ENCODE measurements around the gene PSMD3. TPM values are rescaled to one million over a fixed set of nuclear protein-coding genes. Genes with fewer than 3 reads are reported as not detected.

The PSMD3 gene
- total RNA-seq, 4 donors from 2014 or later: 106 to 154 (median 129) TPM

- H3K4me3 ChIP-seq (ENCODE audit: low read depth, poor library complexity, severe bottlenecking): no peak overlapping the region
- 76 to 82% methylated on average over 8 of the region's 8 CpGs for WGBS, 2 donors
- TF ChIP-seq CTCF (IDR thresholded peaks at IDR 0.05): no peak
- no peak for TF ChIP-seq POLR2A (IDR thresholded peaks at IDR 0.05)
- intact Hi-C loops (cut with DNase I; ENCODE audit: low total_unique reads): no loop called here
- no peak for DNase-seq (ENCODE audit: low spot score in 2 of 2)
These were observed 54.0 kb downstream of the PSMD3 start for GRCh38 chr17:40034426-40035161.

- no peak for DNase-seq (ENCODE audit: low spot score in 2 of 2)
- H3K4me3 ChIP-seq (ENCODE audit: low read depth, poor library complexity, severe bottlenecking): no peak overlapping the region
- WGBS, 2 donors: 42 to 55% methylated on average over 12 of the region's 12 CpGs
- intact Hi-C loops (cut with DNase I; ENCODE audit: low total_unique reads): no loop called here
- TF ChIP-seq CTCF (IDR thresholded peaks at IDR 0.05) (no peak), POLR2A (IDR thresholded peaks at IDR 0.05) (no peak)
These were observed 54.6 kb downstream of the PSMD3 start for GRCh38 chr17:40035162-40035559.

GRCh38 chr17:40038882-40039513 is 58.4 kb downstream of the PSMD3 start:
- 31 to 35% methylated on average over 11 of the region's 11 CpGs for WGBS, 2 donors
- DNase-seq (ENCODE audit: low spot score in 2 of 2): peak in 1 of 2 donors; percentile 72
- intact Hi-C loops (cut with DNase I; ENCODE audit: low total_unique reads): no loop called here
- TF ChIP-seq POLR2A (IDR thresholded peaks at IDR 0.05): no peak
- no peak for TF ChIP-seq CTCF (IDR thresholded peaks at IDR 0.05)
- H3K4me3 ChIP-seq (ENCODE audit: low read depth, poor library complexity, severe bottlenecking): no peak overlapping the region

- no peak overlapping the region for H3K4me3 ChIP-seq (ENCODE audit: low read depth, poor library complexity, severe bottlenecking)
- DNase-seq (ENCODE audit: low spot score in 2 of 2): no peak
- 91 to 92% methylated on average over 2 of the region's 2 CpGs for WGBS, 2 donors
- TF ChIP-seq CTCF (IDR thresholded peaks at IDR 0.05) (no peak), POLR2A (IDR thresholded peaks at IDR 0.05) (no peak)
- intact Hi-C loops (cut with DNase I; ENCODE audit: low total_unique reads): no loop called here
These were observed 60.6 kb downstream of the PSMD3 start for GRCh38 chr17:40041196-40041595.

Small RNA genes within 50 kb of the gene (microRNA-seq; reads per million reads assigned to microRNA genes)
- gene MIR6884 (ENCODE audit: borderline number of aligned reads in 1 of 2, borderline replicate concordance in 2 of 2): 0 reads per million in 2 donors

Other genes starting within 250 kb of the PSMD3 start
- 100 to 1,000 TPM in 2 of 4 donors, 10 to 100 TPM in 2; 66.0 to 148 (median 97.4) TPM for gene GRB7, start 242.9 kb upstream of the PSMD3 start, total RNA-seq
- gene IKZF3, start 116.5 kb upstream of the PSMD3 start, total RNA-seq: 1 to 10 TPM in 1 of 4 donors, under 1 TPM in 3; 0.89 to 1.8 (median 0.97) TPM
- gene ZPBP2, start 112.6 kb upstream of the PSMD3 start, total RNA-seq: not detected
- gene GSDMB, start 62.2 kb upstream of the PSMD3 start, total RNA-seq: 10 to 100 TPM in 1 of 4 donors, 1 to 10 TPM in 3; 4.8 to 34.2 (median 7.7) TPM
- gene ORMDL3, start 53.2 kb upstream of the PSMD3 start, total RNA-seq: 10 to 100 TPM; 58.1 to 84.0 (median 70.0) TPM
- gene LRRC3C, start 53.1 kb upstream of the PSMD3 start, total RNA-seq: under 1 TPM in 1 of 4 donors, not detected in 3; 0.52 TPM
- 100 to 1,000 TPM; 146 to 271 (median 163) TPM for gene GSDMA, start 17.8 kb upstream of the PSMD3 start, total RNA-seq
- under 1 TPM in 2 of 4 donors, not detected in 2; 0.21 to 0.45 TPM for gene CSF3, start 34.6 kb downstream of the PSMD3 start, total RNA-seq
- 10 to 100 TPM; 47.2 to 88.9 (median 62.9) TPM for gene MED24, start 73.6 kb downstream of the PSMD3 start, total RNA-seq
- gene THRA, start 82.2 kb downstream of the PSMD3 start, total RNA-seq: 10 to 100 TPM; 28.2 to 56.8 (median 42.6) TPM
- 100 to 1,000 TPM; 111 to 194 (median 148) TPM for gene NR1D1, start 119.8 kb downstream of the PSMD3 start, total RNA-seq
- 100 to 1,000 TPM in 1 of 4 donors, 10 to 100 TPM in 3; 70.6 to 117 (median 82.4) TPM for gene MSL1, start 141.2 kb downstream of the PSMD3 start, total RNA-seq
- gene CASC3, start 159.7 kb downstream of the PSMD3 start, total RNA-seq: 10 to 100 TPM; 32.3 to 58.1 (median 53.0) TPM
- 100 to 1,000 TPM; 273 to 467 (median 316) TPM for gene RAPGEFL1, start 196.7 kb downstream of the PSMD3 start, total RNA-seq
- gene WIPF2, start 238.5 kb downstream of the PSMD3 start, total RNA-seq: 10 to 100 TPM; 14.5 to 24.3 (median 18.5) TPM